Measurements from ENCODE around the gene PLAC8L1.

The PLAC8L1 gene

DNA sequence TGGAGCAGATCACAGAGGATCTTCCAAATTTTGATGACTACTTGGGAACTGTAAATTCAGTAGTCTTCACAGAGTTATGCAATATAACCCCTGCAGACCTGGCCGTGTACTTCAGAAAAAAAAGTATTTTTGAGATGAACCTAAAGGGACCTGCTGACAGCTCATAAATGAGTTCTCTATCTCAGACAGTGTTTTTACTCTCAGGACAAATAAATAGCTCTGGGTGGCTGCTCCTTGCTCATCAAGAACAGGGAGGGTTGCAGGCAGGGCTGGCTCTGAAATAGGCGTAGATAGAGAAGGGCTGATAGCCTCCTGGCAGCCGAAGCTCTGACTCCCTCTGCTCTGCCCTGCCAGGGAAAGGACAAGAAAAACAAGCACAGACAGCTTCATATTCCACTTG is 64.8 kb downstream of the PLAC8L1 start:
- no peak for DNase-seq

DNA sequence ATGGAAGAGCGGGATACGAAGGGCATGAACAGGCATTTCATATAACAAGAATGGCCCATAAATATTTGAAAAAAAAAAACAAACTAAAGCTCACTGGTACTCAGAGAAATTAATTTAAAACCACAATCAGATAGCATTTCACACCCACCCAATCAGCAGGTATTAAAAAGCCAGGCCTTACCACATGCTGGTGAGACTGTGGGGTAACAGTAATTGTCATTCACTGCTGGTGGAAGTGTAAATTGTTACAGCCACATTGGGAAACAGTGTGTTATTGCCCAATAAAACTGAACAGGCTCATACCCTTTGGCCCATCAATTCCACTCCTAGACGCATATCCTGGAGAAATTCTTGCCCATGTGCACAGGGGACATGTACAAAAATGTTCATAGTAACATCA is 66.0 kb downstream of the PLAC8L1 start:
- DNase-seq, result no peak

- DNase-seq, result no peak
These were observed 70.8 kb downstream of the PLAC8L1 start for GRCh38 chr5:146034605-146035004.

Data from activated CD4-positive, alpha-beta T cell treated with anti-CD3 and anti-CD28 coated beads for 4 hours (primary cell).